ENCODE measurements around the gene PC.
"Not testable (repeated sequence)": the region's sequence is repeated elsewhere in the genome, so short reads cannot be mapped to it uniquely, and the experiment has no call there.

PC gene

DNA sequence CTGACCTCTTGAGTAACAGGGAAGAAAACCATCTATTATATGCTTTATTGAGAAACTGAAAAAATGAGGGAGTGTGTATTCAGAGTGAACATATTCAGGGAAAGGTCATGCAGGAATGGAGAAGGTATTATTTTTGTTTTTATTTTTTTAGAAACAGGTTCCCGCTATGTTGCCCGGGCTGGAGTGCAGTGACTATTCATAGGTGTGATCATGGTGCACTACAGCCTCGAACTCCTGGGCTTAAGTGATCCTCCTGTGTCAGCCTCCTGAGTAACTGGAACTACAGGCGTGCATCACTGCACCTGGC, 123.7 kb downstream of the PC start:
- no peak for DNase-seq

DNA sequence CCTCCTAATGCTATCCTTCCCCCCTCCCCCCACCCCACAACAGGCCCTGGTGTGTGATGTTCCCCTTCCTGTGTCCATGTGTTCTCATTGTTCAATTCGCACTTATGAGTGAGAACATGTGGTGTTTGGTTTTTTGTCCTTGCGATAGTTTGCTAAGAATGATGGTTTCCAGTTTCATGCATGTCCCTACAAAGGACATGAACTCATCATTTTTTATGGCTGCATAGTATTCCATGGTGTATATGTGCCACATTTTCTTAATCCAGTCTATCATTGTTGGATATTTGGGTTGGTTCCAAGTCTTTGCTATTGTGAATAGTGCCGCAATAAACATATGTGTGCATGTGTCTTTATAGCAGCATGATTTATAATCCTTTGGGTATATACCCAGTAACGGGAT, 133.6 kb downstream of the PC start:
- not testable (repeated sequence) for DNase-seq

DNA sequence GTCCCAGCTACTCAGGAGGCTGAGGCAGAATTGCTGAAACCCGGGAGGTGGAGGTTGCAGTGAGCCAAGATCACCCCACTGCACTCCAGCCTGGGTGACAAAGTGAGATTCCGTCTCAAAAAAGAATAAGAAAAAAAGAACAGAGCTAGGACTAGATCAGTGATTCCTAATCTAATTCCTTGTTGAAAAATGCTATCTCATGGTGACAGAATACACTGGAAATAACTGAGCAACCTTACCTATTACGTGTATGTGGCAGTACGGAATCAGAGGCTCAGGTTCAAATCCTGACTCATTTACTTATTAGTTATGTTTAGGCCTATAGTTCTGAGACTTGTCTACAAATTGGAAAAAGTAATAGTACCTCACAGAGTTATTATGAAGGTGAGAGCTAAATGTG, 134.5 kb downstream of the PC start:
- no peak for DNase-seq

DNA sequence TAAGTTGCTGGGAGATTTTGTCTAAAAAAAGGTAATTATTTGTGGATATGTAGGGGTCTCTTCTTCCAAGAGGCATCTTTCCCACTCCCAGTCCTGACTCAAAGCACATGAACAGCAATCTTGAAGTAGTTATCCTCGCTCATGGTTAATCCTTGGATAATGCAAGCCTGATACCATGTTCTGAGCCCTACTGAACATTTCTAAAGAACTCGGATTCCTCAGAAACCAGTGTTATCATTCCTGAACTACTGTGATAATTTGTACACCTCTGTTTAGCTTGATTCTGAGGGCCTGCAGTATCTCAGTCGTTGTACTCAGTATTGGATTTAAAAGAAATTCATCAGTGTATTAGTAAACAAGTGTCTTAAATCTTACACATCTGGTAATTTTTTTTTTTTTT, 137.3 kb downstream of the PC start:
- DNase-seq: no peak

DNA sequence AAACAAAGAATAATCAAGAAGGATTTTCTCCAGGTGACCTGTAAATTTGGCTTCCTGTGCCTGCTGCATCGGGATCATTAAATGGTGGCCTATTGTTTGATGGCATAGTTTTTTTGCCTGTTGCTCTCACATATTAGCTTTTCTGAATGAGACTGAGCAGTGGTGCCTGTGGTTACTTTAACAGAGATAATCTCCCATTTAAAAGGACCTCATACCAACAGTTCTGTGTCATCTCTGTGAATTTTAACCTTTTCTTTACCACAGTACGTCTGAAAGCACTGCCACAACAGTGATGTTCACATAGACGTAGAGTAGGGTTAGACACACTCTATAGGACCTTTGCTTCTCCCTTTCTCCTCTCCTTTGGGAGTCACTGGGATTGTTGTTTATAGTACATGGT, 137.8 kb downstream of the PC start:
- no peak for DNase-seq

DNA sequence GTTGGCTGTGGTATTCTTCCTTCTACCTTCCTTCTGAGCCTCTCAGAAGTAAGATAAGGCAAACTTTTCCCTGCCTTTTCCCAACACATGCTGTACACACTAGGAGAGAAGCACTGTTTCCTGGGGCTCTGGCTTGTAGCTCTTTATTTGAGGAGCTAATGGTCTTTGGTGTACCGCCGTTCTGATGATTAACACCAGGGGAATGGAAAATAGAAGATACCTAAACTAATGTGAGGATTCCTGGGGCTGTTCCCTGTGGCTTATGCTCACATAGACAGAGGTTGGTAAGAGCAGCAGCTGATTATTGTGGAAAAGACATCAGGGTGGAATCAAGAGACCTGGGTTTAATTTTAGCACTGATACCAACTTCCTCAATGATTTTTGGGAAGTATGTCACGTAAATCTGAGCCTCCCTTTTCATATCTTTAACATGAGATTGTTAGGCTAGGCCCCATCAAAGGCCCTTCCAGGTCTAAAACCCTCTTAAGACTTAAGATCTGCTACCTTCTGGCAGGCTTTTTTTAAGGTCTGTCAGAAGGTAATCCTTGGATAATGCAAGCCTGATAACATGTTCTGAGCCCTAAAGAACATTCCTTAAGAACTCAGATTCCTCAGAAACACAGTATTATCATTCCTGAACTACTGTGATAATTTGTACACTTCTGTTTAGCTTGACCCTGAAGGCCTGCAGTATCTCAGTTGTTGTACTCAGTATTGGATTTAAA, 139.8 kb downstream of the PC start:
- no peak for DNase-seq

DNA sequence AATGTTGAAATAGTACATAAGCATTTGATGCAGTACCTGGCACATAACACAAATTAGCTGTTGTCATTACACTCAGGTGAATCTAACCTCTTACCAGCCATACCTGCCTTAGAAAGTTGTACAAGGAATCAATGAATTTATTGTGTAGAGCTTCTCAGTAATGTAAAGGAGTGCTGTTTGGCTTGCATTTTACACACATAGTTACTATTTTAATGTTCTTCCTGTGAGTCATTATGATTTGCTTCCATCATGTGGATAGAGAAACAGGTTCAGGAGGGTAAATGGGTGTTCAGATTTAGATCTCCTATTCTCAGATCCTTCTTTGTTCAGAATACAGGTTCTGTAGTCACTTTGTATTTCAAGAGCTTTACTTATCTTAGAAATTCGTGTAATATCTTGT, 142.5 kb downstream of the PC start:
- DNase-seq: no peak

DNA sequence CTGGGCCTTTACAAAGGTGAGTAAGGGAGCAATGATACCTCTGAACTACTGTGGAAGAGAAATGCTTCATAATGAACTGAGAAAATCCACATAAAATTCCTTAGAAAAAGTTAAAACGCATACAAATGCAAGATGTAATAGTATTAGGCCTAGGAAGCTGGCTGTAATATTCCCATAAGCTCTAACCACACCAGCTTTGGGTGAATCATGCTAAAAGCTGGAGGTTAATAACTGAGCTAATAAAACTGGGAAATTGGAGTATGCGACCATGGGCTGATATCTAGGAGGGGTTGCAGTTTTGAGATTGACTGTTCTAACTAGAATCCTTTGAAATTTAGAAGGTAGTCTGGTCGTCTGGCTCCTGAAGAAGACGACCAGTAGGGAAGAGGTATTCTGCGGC, 143.5 kb downstream of the PC start:
- no peak for DNase-seq

DNA sequence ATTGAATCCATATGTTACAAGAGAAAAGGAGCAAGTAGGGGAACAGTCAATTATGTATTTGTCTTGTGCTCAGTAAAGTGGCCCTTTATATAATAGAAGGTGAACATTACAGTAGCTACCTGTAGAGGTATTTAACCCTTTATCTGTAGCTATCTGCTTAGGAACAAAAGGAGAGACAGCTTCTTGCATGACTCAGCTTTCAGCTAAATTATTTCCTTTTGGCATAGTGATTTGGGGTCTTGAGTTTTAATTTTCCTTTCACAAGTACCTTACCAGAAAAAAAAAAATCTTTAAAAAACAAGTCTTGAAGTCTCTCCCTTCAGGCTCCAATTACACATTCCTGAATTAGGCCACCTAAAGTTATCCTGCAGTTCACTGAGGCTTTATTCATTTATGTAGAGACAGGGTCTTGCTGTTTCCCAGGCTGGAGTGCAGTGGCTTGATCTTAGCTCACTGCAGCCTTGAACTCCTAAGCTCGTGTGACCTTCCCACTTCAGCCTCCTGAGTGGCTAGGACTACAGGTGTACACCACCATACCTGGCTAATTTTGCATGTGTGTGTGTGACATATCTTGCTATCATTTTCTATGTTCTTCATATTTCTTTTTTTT, 147.5 kb downstream of the PC start:
- DNase-seq: no peak

DNA sequence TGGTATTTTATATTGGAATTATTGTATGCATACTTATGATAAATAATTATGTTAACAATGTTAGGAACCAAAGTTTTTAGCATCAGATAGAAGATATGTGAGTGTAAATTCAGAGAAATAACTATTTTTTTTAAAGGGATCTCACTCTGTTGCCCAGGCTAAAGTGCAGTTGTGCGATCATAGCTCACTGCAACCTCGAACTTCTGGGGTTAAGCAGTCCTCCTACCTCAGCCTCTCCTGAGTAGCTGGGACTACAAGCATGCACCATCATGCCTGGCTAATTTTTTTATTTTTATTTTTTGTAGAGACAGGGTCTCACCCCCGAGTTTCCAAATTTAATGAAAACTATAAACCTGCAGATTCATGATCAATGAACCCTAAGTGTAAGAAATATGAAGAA, 148.6 kb downstream of the PC start:
- no peak for DNase-seq

DNA sequence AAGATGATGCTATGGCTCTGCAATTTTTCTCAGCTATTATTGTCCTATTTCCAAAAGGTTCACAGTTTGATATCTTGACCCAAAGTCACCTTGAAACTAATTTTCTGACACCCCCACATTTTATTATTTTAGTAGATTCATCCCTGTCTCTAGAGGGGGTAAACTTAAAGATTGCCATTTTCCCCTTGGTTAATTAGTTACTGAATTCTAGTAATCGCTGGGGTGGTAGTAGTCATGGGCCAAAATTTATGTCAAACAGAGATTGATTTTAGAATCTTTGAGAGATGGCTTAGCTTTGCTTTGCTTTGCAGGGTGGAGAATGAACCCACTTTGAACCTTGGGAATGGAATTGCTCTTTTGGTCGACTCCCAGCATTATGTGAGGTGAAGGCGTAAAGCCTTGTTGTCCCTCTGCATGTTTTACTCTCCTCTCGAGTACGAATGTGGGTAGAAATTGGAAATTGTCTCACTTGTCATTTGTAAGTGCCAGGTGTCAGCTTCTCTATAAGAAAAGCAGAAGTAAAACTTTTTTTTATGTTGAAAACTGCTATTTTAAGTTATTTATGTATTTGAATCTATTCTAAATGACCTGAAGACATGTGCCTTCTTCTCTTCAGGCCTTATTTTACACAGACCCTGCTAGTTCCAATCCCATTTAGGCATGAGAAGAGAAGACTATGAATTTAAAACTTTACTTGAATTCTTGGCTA, 157.3 kb downstream of the PC start:
- DNase-seq: no peak

DNA sequence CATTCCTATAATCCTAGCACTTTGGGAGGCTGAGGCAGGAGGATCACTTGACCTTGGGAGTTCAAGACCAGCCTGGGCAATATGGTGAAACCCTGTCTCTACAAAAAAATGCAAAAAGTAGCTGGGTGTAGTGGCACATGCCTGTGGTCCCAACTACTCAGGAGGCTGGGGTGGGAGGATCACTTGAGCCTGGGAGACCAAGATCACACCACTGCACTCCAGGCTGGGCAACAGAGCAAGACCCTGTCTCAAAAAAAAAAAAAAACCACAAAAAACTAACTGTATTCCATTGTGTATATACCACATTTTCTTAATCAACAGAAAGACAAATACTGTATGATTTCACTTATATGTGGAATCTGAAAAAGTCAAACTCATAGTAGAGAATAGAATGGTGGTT, 158.4 kb downstream of the PC start:
- DNase-seq: not testable (repeated sequence)

All from activated effector memory CD4-positive, alpha-beta T cell treated with anti-CD3 and anti-CD28 coated beads, Interleukin-2, amount 50 U/mL, for 16 hours (primary cell).